Activated T-helper 1 cell treated with anti-CD3 and anti-CD28 coated beads, Interleukin-12 subunit alpha, Interleukin-12 subunit beta, Interleukin-2, Interleukin-4 antibody, amounts not matched to agents 30 ng/mL and 10 ng/mL and 1 ng/mL, durations not matched to agents 14 hours and 24 hours and 36 hours (primary cell): ENCODE results near the gene GNG14. TPM values are rescaled to one million over a fixed set of nuclear protein-coding genes. Genes with fewer than 3 reads are reported as not detected.
A peak's percentile ranks its signal among the peaks of the same experiment; 100 is the strongest.
"Not testable (repeated sequence)": the region's sequence is repeated elsewhere in the genome, so short reads cannot be mapped to it uniquely, and the experiment has no call there.

Experiments
- DNase-seq: peaks from one replicate; pipeline ENCODE4 v3.0.0; 2021; ENCODE audit warnings: low spot score
- H3K27ac Mint-ChIP-seq: one replicate; pipeline ENCODE4 v1.8.0; 2021; ENCODE audit warnings: mild to moderate bottlenecking, mixed read lengths
- H3K27me3 Mint-ChIP-seq: one replicate; pipeline ENCODE4 v1.8.0; 2022; ENCODE audit warnings: mild to moderate bottlenecking, moderate library complexity, mixed read lengths; ENCODE audit not compliant: insufficient read depth
- H3K36me3 Mint-ChIP-seq: one replicate; pipeline ENCODE4 v1.8.0; 2021; ENCODE audit warnings: low read depth, mixed read lengths
- H3K4me1 Mint-ChIP-seq: one replicate; pipeline ENCODE4 v1.8.0; 2021; ENCODE audit warnings: low read depth, mixed read lengths
- H3K4me3 Mint-ChIP-seq: one replicate; pipeline ENCODE4 v1.8.0; 2021; ENCODE audit warnings: mild to moderate bottlenecking, moderate library complexity, mixed read lengths
- H3K9me3 Mint-ChIP-seq: one replicate; pipeline ENCODE4 v1.8.0; 2021; ENCODE audit warnings: mixed read lengths
- intact Hi-C: fragments of 100-400 bp; cut with micrococcal nuclease; formaldehyde crosslinking; loops from one replicate; pipeline ENCODE4 v1.15.1; 2024
- total RNA-seq: library from RNA; stranded (reverse); gene quantifications from 2 replicates; pipeline ENCODE4 v1.2.3, GENCODE V29; 2022

GNG14 gene
- total RNA-seq, 1 donor from 2014 or later: 0.73 TPM

- intact Hi-C loops: no loop called here
- peaks cover 7% of the 10 kb centered on the region for H3K4me1 Mint-ChIP-seq
- H3K4me3 Mint-ChIP-seq: no peak overlapping the region
- no peak for DNase-seq
- H3K27me3 Mint-ChIP-seq: no peaks in the 10 kb centered on the region
- no peak overlapping the region for H3K27ac Mint-ChIP-seq
- H3K9me3 Mint-ChIP-seq: no peaks in the 10 kb centered on the region
- H3K36me3 Mint-ChIP-seq: peaks cover 5% of the 10 kb centered on the region
These were observed 5.2 kb downstream of the GNG14 start for GRCh38 chr19:12692960-12693359.

GRCh38 chr19:12694641-12695040 lies 6.8 kb downstream of the GNG14 start:
- intact Hi-C loops: no loop called here
- no peak for DNase-seq
- Mint-ChIP-seq H3K36me3 (peaks cover 13% of the 10 kb centered on the region), H3K4me3 (peak overlapping the region; percentile 89), H3K27ac (no peak overlapping the region), H3K27me3 (no peaks in the 10 kb centered on the region), H3K4me1 (peaks cover 11% of the 10 kb centered on the region), H3K9me3 (no peaks in the 10 kb centered on the region)

GRCh38 chr19:12695096-12695495 lies 7.3 kb downstream of the GNG14 start:
- intact Hi-C loops: no loop called here
- no peaks in the 10 kb centered on the region for H3K9me3 Mint-ChIP-seq
- H3K4me1 Mint-ChIP-seq: peaks cover 11% of the 10 kb centered on the region
- peak overlapping the region; percentile 89 for H3K4me3 Mint-ChIP-seq
- H3K27me3 Mint-ChIP-seq: no peaks in the 10 kb centered on the region
- peaks cover 14% of the 10 kb centered on the region for H3K36me3 Mint-ChIP-seq
- no peak for DNase-seq
- H3K27ac Mint-ChIP-seq: no peak overlapping the region

GRCh38 chr19:12695514-12695913 lies 7.7 kb downstream of the GNG14 start:
- H3K27ac Mint-ChIP-seq: peak overlapping the region; percentile 52
- intact Hi-C loops: no loop called here

GRCh38 chr19:12695997-12696365 lies 8.2 kb downstream of the GNG14 start:
- peak overlapping the region; percentile 93 for H3K27ac Mint-ChIP-seq
- peaks cover 11% of the 10 kb centered on the region for H3K4me1 Mint-ChIP-seq
- no peaks in the 10 kb centered on the region for H3K9me3 Mint-ChIP-seq
- peak overlapping the region; percentile 89 for H3K4me3 Mint-ChIP-seq
- peak; percentile 21 for DNase-seq
- intact Hi-C loops: loop anchor here (1.0 kb wide), 7 partner anchors 15 to 1191 kb away; partner anchors contain the start of genes DHPS, GET3, RNASEH2A and ZNF653
- no peaks in the 10 kb centered on the region for H3K27me3 Mint-ChIP-seq
- H3K36me3 Mint-ChIP-seq: peaks cover 14% of the 10 kb centered on the region

More at GRCh38 chr19:12695514-12695913, 7.7 kb downstream of the GNG14 start:
- Mint-ChIP-seq H3K4me3 (peak overlapping the region; percentile 89), H3K27me3 (no peaks in the 10 kb centered on the region), H3K9me3 (no peaks in the 10 kb centered on the region), H3K36me3 (peaks cover 14% of the 10 kb centered on the region), H3K4me1 (peaks cover 11% of the 10 kb centered on the region)
- DNase-seq: no peak

GRCh38 chr19:12696366-12697335 lies 8.9 kb downstream of the GNG14 start, which contains the start of gene FBXW9:
Gene FBXW9, minus strand, starts transcription at chr19:12696631. Its CDS starts 50 bp downstream, at chr19:12696581.
- Mint-ChIP-seq H3K4me1 (peaks cover 11% of the 10 kb centered on the region), H3K27ac (peak within 1 kb of the TSS; percentile 93), H3K36me3 (peaks cover 19% of the 10 kb centered on the region), H3K27me3 (no peaks in the 10 kb centered on the region), H3K4me3 (peak within 1 kb of the TSS; percentile 89), H3K9me3 (no peaks in the 10 kb centered on the region)
- intact Hi-C loops: loop anchor here (1.0 kb wide), 7 partner anchors 15 to 1191 kb away; partner anchors contain the start of genes DHPS, GET3, RNASEH2A and ZNF653
- DNase-seq: peak; percentile 94

GRCh38 chr19:12697425-12697824 lies 9.6 kb downstream of the GNG14 start:
- H3K36me3 Mint-ChIP-seq: peaks cover 19% of the 10 kb centered on the region

GRCh38 chr19:12698138-12698537 lies 10.3 kb downstream of the GNG14 start:
- peaks cover 22% of the 10 kb centered on the region for H3K36me3 Mint-ChIP-seq
- intact Hi-C loops: no loop called here
- peak overlapping the region; percentile 65 for H3K27ac Mint-ChIP-seq
- no peaks in the 10 kb centered on the region for H3K27me3 Mint-ChIP-seq
- no peak for DNase-seq
- H3K4me3 Mint-ChIP-seq: peak overlapping the region; percentile 79
- peaks cover 11% of the 10 kb centered on the region for H3K4me1 Mint-ChIP-seq
- no peaks in the 10 kb centered on the region for H3K9me3 Mint-ChIP-seq

More at GRCh38 chr19:12697425-12697824, 9.6 kb downstream of the GNG14 start:
- H3K27me3 Mint-ChIP-seq, DNase-seq, H3K27ac Mint-ChIP-seq, intact Hi-C loops, H3K9me3 Mint-ChIP-seq: not testable (repeated sequence)
- Mint-ChIP-seq H3K4me3 (peak overlapping the region; percentile 56), H3K4me1 (peaks cover 11% of the 10 kb centered on the region)

GRCh38 chr19:12701596-12702282 lies 13.9 kb downstream of the GNG14 start:
- H3K27ac Mint-ChIP-seq: no peak overlapping the region
- H3K4me3 Mint-ChIP-seq: no peak overlapping the region
- peaks cover 7% of the 10 kb centered on the region for H3K4me1 Mint-ChIP-seq
- H3K9me3 Mint-ChIP-seq: no peaks in the 10 kb centered on the region
- intact Hi-C loops: no loop called here
- no peak for DNase-seq
- peaks cover 41% of the 10 kb centered on the region for H3K36me3 Mint-ChIP-seq
- H3K27me3 Mint-ChIP-seq: no peaks in the 10 kb centered on the region

- Mint-ChIP-seq H3K27ac (no peak overlapping the region), H3K4me3 (no peak overlapping the region), H3K4me1 (peaks cover 4% of the 10 kb centered on the region), H3K9me3 (no peaks in the 10 kb centered on the region), H3K27me3 (no peaks in the 10 kb centered on the region), H3K36me3 (peaks cover 40% of the 10 kb centered on the region)
- intact Hi-C loops: no loop called here
- DNase-seq: no peak
These were observed 15.2 kb downstream of the GNG14 start for GRCh38 chr19:12703046-12703445.

- peaks cover 36% of the 10 kb centered on the region for H3K36me3 Mint-ChIP-seq
- H3K27me3 Mint-ChIP-seq: no peaks in the 10 kb centered on the region
- no peak overlapping the region for H3K27ac Mint-ChIP-seq
- no peak for DNase-seq
- no peaks in the 10 kb centered on the region for H3K9me3 Mint-ChIP-seq
- no peaks in the 10 kb centered on the region for H3K4me1 Mint-ChIP-seq
- intact Hi-C loops: no loop called here
- H3K4me3 Mint-ChIP-seq: no peak overlapping the region
These were observed 17.4 kb downstream of the GNG14 start for GRCh38 chr19:12705169-12705568.

GRCh38 chr19:12705654-12706331 lies 18.0 kb downstream of the GNG14 start:
- Mint-ChIP-seq H3K4me1 (no peaks in the 10 kb centered on the region), H3K4me3 (no peak overlapping the region), H3K36me3 (peaks cover 40% of the 10 kb centered on the region), H3K9me3 (no peaks in the 10 kb centered on the region), H3K27me3 (no peaks in the 10 kb centered on the region), H3K27ac (no peak overlapping the region)
- DNase-seq: no peak
- intact Hi-C loops: no loop called here
